ENCODE measurements around the gene CTSK. TPM values are rescaled to one million over a fixed set of nuclear protein-coding genes. Genes with fewer than 3 reads are reported as not detected.
A peak's percentile ranks its signal among the peaks of the same experiment; 100 is the strongest.

Gene CTSK
- 2.4 TPM for polyA plus RNA-seq (2012; ENCODE audit: insufficient read length, low read depth)

DNA sequence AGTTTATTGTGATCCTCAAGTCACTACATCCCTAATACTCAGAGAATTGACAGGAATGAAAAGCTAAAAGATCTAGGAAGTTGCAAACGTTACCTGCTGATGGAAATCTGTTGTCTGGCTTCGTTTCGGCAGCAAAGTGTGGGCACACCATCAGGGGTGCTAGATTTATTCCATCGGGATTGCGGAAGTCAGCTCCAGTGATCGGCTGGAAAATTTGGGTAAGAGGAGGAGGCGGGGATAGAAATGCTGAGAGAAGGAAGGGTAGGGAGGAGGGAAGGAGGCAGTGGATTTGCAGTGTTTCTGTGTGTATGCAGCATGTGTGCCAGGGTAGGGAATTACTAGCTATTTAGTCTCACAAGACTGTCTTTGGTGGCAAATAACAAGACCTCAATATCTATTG lies at the start of gene CTSK:
CTSK (minus strand) TSS at position 140 of the 400 bp plus-strand sequence. CDS start 1,455 bp downstream, outside the sequence.
- TF ChIP-seq, protein P1, sequence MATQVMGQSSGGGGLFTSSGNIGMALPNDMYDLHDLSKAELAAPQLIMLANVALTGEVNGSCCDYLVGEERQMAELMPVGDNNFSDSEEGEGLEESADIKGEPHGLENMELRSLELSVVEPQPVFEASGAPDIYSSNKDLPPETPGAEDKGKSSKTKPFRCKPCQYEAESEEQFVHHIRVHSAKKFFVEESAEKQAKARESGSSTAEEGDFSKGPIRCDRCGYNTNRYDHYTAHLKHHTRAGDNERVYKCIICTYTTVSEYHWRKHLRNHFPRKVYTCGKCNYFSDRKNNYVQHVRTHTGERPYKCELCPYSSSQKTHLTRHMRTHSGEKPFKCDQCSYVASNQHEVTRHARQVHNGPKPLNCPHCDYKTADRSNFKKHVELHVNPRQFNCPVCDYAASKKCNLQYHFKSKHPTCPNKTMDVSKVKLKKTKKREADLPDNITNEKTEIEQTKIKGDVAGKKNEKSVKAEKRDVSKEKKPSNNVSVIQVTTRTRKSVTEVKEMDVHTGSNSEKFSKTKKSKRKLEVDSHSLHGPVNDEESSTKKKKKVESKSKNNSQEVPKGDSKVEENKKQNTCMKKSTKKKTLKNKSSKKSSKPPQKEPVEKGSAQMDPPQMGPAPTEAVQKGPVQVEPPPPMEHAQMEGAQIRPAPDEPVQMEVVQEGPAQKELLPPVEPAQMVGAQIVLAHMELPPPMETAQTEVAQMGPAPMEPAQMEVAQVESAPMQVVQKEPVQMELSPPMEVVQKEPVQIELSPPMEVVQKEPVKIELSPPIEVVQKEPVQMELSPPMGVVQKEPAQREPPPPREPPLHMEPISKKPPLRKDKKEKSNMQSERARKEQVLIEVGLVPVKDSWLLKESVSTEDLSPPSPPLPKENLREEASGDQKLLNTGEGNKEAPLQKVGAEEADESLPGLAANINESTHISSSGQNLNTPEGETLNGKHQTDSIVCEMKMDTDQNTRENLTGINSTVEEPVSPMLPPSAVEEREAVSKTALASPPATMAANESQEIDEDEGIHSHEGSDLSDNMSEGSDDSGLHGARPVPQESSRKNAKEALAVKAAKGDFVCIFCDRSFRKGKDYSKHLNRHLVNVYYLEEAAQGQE (IDR thresholded peaks at IDR 0.05; ENCODE audit: insufficient read depth in 1 of 2, low read depth in 2 of 2, low read length in 2 of 2): no peak
- TF ChIP-seq FOXP2 (optimal IDR thresholded peaks at IDR 0.05; ENCODE audit: borderline replicate concordance, extremely low read depth, extremely low read length, insufficient read depth) (no peak), POLR2AphosphoS5 (IDR thresholded peaks at IDR 0.05; ENCODE audit: low read depth, low read length) (0 out of 2 replicates have a peak, but pooled peaks have one; percentile 34), SIN3A (IDR thresholded peaks at IDR 0.05; ENCODE audit: borderline replicate concordance, insufficient read depth, low read length) (no peak), TAF1 (IDR thresholded peaks at IDR 0.05; ENCODE audit: borderline replicate concordance, insufficient read depth, low read length) (no peak)

DNA sequence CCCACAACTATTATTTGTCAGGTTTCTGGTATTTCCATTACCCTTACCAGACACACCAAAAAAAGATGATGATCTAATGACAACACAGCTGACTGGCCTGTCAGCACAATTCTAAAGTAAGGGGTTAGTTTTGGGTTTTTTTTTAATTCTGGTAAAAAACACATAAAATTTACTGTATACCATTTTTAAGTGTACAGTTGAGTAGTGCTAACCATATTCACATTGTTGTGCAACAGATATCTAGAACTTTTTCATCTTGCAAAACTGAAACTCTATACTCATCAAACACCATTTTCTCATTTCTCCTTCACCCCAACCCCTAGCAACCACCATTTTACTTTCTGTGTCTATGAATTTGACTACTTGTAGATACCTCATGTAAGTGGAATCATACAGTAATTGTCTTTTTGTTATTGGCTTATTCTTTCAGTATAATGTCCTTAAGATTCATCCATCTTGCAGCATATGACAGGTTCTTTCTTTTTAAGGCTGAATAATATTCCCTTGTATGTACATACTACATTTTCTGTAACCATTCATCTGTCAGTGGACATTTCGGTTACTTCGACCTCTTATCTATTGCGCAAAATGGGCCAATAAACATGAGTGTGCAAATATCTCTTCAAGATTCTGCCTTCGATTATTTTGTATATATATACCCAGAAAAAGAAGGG lies 38.5 kb upstream of the CTSK start:
- TF ChIP-seq, protein P1 (IDR thresholded peaks at IDR 0.05; ENCODE audit: insufficient read depth in 1 of 2, low read depth in 2 of 2, low read length in 2 of 2): no peak
- TF ChIP-seq POLR2AphosphoS5 (IDR thresholded peaks at IDR 0.05; ENCODE audit: low read depth, low read length) (no peak), SIN3A (IDR thresholded peaks at IDR 0.05; ENCODE audit: borderline replicate concordance, insufficient read depth, low read length) (no peak), TAF1 (IDR thresholded peaks at IDR 0.05; ENCODE audit: borderline replicate concordance, insufficient read depth, low read length) (no peak), FOXP2 (optimal IDR thresholded peaks at IDR 0.05; ENCODE audit: borderline replicate concordance, extremely low read depth, extremely low read length, insufficient read depth) (no peak)

GRCh38 chr1:150843474-150843873 lies 35.4 kb upstream of the CTSK start:
- TF ChIP-seq TAF1 (IDR thresholded peaks at IDR 0.05; ENCODE audit: borderline replicate concordance, insufficient read depth, low read length) (no peak), SIN3A (IDR thresholded peaks at IDR 0.05; ENCODE audit: borderline replicate concordance, insufficient read depth, low read length) (no peak)
- TF ChIP-seq, protein P1 (IDR thresholded peaks at IDR 0.05; ENCODE audit: insufficient read depth in 1 of 2, low read depth in 2 of 2, low read length in 2 of 2): no peak

DNA sequence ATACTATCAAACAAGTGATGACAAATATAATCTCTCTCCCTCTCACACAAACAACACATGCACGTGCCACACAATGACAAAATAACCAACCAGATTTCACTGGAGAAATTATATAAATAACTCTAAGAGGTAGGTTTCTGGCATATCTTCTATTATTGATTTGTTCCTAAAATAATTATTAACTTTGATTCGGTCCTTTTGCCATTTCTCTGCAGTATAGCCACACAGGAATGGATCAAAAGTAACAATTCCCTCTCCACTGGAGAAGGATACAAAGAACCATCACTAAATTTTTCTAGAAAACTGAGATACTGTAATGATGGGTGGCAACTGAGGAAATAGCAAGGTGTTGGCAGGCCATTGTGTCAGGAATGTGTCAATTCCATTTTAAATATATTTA lies 34.9 kb upstream of the CTSK start:
- TF ChIP-seq TAF1 (IDR thresholded peaks at IDR 0.05; ENCODE audit: borderline replicate concordance, insufficient read depth, low read length) (no peak), POLR2AphosphoS5 (IDR thresholded peaks at IDR 0.05; ENCODE audit: low read depth, low read length) (no peak), FOXP2 (optimal IDR thresholded peaks at IDR 0.05; ENCODE audit: borderline replicate concordance, extremely low read depth, extremely low read length, insufficient read depth) (no peak), SIN3A (IDR thresholded peaks at IDR 0.05; ENCODE audit: borderline replicate concordance, insufficient read depth, low read length) (no peak)
- TF ChIP-seq, protein P1 (IDR thresholded peaks at IDR 0.05; ENCODE audit: insufficient read depth in 1 of 2, low read depth in 2 of 2, low read length in 2 of 2): no peak

All from PFSK-1 (cell line).